Panc1 (cell line): Measurements from ENCODE around the gene DPYD. TPM values are rescaled to one million over a fixed set of nuclear protein-coding genes. Genes with fewer than 3 reads are reported as not detected.

Experiments used
- ATAC-seq: fragments of 200-7000 bp; cut with Tn5 transposase; 2 replicates; pipeline ENCODE4 v1.9.1; 2020; ENCODE audit warnings: mild to moderate bottlenecking, moderate library complexity
- BruUV-seq: library from RNA; stranded (reverse); fragments of 400-500 nt; replicated peaks from 2 replicates; lab custom pipeline; 2021; lab: Mats Ljungman, UMichigan
- CTCF ChIA-PET: fragments of 300-600 bp; sonication (Branson Sonifier 250); formaldehyde crosslinking; loops from one replicate; lab custom pipeline; 2022; ENCODE audit warnings: antibody characterized with exemption; lab: Charles Lee
- POLR2A ChIA-PET: fragments of 300-600 bp; sonication (Branson Sonifier 250); formaldehyde crosslinking; loops from one replicate; lab custom pipeline; 2022; ENCODE audit warnings: antibody characterized with exemption; lab: Charles Lee
- DNase-seq: peaks from one replicate; pipeline ENCODE4 v3.0.0-alpha.2; 2010; ENCODE audit warnings: low read depth, low spot score
- H3K27ac ChIP-seq: 2 replicates; pipeline ENCODE4 v1.5.1; 2011; ENCODE audit warnings: mild to moderate bottlenecking, low read length, inconsistent platforms
- H3K27me3 ChIP-seq: fragments of 200-500 bp; sonication (Bioruptor generic); 2 replicates; pipeline ENCODE4 v1.6.0; 2014; ENCODE audit warnings: low read length, inconsistent platforms; ENCODE audit not compliant: control insufficient read depth, insufficient read depth
- H3K36me3 ChIP-seq: fragments of 200-500 bp; sonication (Bioruptor generic); 2 replicates; pipeline ENCODE4 v1.5.1; 2014; ENCODE audit warnings: inconsistent platforms, mild to moderate bottlenecking, low read length, moderate library complexity; ENCODE audit not compliant: control insufficient read depth, insufficient read depth
- H3K4me1 ChIP-seq: 2 replicates; pipeline ENCODE4 v1.5.1; 2011; ENCODE audit warnings: inconsistent platforms, mild to moderate bottlenecking, low read length, moderate library complexity; ENCODE audit not compliant: control insufficient read depth, insufficient read depth
- H3K4me3 ChIP-seq, 2 experiments: 2 replicates each; pipeline ENCODE4 v1.5.1; 2011 to 2012; ENCODE audit warnings: low read depth in 2 of 2, low read length in 2 of 2, mild to moderate bottlenecking in 2 of 2, inconsistent platforms in 1 of 2, moderate library complexity in 1 of 2
- H3K9me3 ChIP-seq: fragments of 200-500 bp; sonication (Bioruptor generic); 2 replicates; pipeline ENCODE4 v1.5.1; 2014; ENCODE audit warnings: low read depth, mild to moderate bottlenecking, inconsistent platforms, low read length, moderate library complexity; ENCODE audit not compliant: control insufficient read depth, insufficient read depth
- POLR2AphosphoS5 ChIP-seq: IDR thresholded peaks from 2 replicates; pipeline ENCODE4 v1.6.1; 2012; ENCODE audit warnings: mild to moderate bottlenecking, low read depth, low read length, moderate library complexity
- SIN3A ChIP-seq: IDR thresholded peaks from 2 replicates; pipeline ENCODE4 v1.6.1; 2012; ENCODE audit warnings: low read depth, mild to moderate bottlenecking, low read length, moderate library complexity, borderline replicate concordance; ENCODE audit not compliant: insufficient read depth
- TCF7L2 ChIP-seq: IDR thresholded peaks from 2 replicates; pipeline ENCODE4 v1.6.1; 2011; ENCODE audit warnings: mild to moderate bottlenecking, low read depth, low read length, inconsistent platforms
- in situ Hi-C: cut with HindIII; loops from 2 replicates; pipeline ENCODE4 v1.10.0; 2016; ENCODE audit warnings: low sequenced_read_pairs, low pct_unique_long_range_greater_than_20kb
- intact Hi-C: fragments of 100-400 bp; cut with micrococcal nuclease; formaldehyde crosslinking; loops from one replicate; pipeline ENCODE4 v1.10.0; 2022; ENCODE audit not compliant: unreplicated experiment
- total RNA-seq: library from RNA; stranded (reverse); gene quantifications from one replicate; pipeline ENCODE4 v1.2.1, GENCODE V29; 2021; ENCODE audit not compliant: unreplicated experiment
- TF ChIP-seq, protein P1 (sequence below), 2 experiments: IDR thresholded peaks; 2 replicates each; pipeline ENCODE4 v1.6.1; 2011 to 2012; ENCODE audit warnings: low read depth in 2 of 2, control low read depth in 1 of 2, low read length in 1 of 2, mild to moderate bottlenecking in 1 of 2, moderate library complexity in 1 of 2; ENCODE audit not compliant: insufficient read depth in 1 of 2
- TF ChIP-seq, protein P2 (sequence below): fragments of 450-650 bp; IDR thresholded peaks from 2 replicates; pipeline ENCODE4 v1.5.1; 2017; ENCODE audit warnings: mild to moderate bottlenecking

DPYD gene
- total RNA-seq, 1 experiment from 2014 or later, result 2.0 TPM

DNA sequence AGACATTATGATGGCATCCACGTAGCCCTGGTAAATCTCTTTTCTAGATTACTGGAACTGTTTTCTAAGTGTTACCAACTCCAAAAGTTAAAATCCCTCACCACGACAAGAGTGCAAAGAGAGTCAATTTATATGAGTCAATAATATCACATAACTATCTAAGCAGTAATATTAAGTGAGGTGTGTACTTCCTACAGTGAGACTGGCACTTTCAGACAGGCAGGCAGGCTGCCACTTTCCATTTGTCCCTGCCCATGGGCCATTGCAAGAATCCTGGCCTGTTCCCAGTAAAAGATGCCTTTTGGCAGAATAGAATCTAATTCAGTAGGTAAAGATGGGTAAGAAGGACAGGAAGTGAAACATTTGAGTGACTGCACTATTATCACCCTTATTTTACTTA lies 843.6 kb downstream of the DPYD start:
- no peak overlapping the region for H3K27ac ChIP-seq

GRCh38 chr1:97074771-97075170 lies 846.1 kb downstream of the DPYD start:
- no peak for DNase-seq
- BruUV-seq, result no TSS peak
- no peaks in the 10 kb centered on the region for H3K4me1 ChIP-seq
- TF ChIP-seq SIN3A (no peak), POLR2AphosphoS5 (no peak), TCF7L2 (no peak)
- TF ChIP-seq, protein P1, sequence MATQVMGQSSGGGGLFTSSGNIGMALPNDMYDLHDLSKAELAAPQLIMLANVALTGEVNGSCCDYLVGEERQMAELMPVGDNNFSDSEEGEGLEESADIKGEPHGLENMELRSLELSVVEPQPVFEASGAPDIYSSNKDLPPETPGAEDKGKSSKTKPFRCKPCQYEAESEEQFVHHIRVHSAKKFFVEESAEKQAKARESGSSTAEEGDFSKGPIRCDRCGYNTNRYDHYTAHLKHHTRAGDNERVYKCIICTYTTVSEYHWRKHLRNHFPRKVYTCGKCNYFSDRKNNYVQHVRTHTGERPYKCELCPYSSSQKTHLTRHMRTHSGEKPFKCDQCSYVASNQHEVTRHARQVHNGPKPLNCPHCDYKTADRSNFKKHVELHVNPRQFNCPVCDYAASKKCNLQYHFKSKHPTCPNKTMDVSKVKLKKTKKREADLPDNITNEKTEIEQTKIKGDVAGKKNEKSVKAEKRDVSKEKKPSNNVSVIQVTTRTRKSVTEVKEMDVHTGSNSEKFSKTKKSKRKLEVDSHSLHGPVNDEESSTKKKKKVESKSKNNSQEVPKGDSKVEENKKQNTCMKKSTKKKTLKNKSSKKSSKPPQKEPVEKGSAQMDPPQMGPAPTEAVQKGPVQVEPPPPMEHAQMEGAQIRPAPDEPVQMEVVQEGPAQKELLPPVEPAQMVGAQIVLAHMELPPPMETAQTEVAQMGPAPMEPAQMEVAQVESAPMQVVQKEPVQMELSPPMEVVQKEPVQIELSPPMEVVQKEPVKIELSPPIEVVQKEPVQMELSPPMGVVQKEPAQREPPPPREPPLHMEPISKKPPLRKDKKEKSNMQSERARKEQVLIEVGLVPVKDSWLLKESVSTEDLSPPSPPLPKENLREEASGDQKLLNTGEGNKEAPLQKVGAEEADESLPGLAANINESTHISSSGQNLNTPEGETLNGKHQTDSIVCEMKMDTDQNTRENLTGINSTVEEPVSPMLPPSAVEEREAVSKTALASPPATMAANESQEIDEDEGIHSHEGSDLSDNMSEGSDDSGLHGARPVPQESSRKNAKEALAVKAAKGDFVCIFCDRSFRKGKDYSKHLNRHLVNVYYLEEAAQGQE (IDR thresholded peaks at IDR 0.05; ENCODE audit: insufficient read depth in 1 of 2, low read depth in 2 of 2, low read length in 1 of 2), result no peak
- TF ChIP-seq, protein P2, sequence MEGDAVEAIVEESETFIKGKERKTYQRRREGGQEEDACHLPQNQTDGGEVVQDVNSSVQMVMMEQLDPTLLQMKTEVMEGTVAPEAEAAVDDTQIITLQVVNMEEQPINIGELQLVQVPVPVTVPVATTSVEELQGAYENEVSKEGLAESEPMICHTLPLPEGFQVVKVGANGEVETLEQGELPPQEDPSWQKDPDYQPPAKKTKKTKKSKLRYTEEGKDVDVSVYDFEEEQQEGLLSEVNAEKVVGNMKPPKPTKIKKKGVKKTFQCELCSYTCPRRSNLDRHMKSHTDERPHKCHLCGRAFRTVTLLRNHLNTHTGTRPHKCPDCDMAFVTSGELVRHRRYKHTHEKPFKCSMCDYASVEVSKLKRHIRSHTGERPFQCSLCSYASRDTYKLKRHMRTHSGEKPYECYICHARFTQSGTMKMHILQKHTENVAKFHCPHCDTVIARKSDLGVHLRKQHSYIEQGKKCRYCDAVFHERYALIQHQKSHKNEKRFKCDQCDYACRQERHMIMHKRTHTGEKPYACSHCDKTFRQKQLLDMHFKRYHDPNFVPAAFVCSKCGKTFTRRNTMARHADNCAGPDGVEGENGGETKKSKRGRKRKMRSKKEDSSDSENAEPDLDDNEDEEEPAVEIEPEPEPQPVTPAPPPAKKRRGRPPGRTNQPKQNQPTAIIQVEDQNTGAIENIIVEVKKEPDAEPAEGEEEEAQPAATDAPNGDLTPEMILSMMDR, result no peak
- in situ Hi-C loops (no loop called here), intact Hi-C loops (no loop called here)
- CTCF ChIA-PET, result no interaction called here
- ATAC-seq, result no peak
- H3K9me3 ChIP-seq, result no peaks in the 10 kb centered on the region
- H3K27ac ChIP-seq, result no peak overlapping the region
- POLR2A ChIA-PET, result interaction anchor here (0.7 kb wide), 1 partner anchor 12 kb away, joined by 8 read pairs; no protein-coding TSS in a partner anchor
- H3K36me3 ChIP-seq, result no peaks in the 10 kb centered on the region
- no peak overlapping the region for H3K4me3 ChIP-seq
- H3K27me3 ChIP-seq, result no peaks in the 10 kb centered on the region

More for the DNA sequence above, 843.6 kb downstream of the DPYD start:
- CTCF ChIA-PET, result no interaction called here
- in situ Hi-C loops, result no loop called here
- no TSS peak for BruUV-seq
- no peak for TF ChIP-seq POLR2AphosphoS5
- TF ChIP-seq TCF7L2, result no peak
- TF ChIP-seq SIN3A, result no peak
- TF ChIP-seq, protein P1 (IDR thresholded peaks at IDR 0.05; ENCODE audit: insufficient read depth in 1 of 2, low read depth in 2 of 2, low read length in 1 of 2), result no peak
- TF ChIP-seq, protein P2, result no peak
- Histone ChIP-seq H3K27me3 (no peaks in the 10 kb centered on the region), H3K4me1 (no peaks in the 10 kb centered on the region), H3K36me3 (no peaks in the 10 kb centered on the region; the same call in 1 of the 2 replicates), H3K9me3 (no peaks in the 10 kb centered on the region), H3K4me3 (no peak overlapping the region)
- no peak for ATAC-seq
- no peak for DNase-seq
- intact Hi-C loops, result no loop called here
- POLR2A ChIA-PET, result no interaction called here
